Cardiac septum (tissue), 1 donor: Measurements from ENCODE around the gene CNTNAP3. TPM values are rescaled to one million over a fixed set of nuclear protein-coding genes. Genes with fewer than 3 reads are reported as not detected.
"Not testable (repeated sequence)": the region's sequence is repeated elsewhere in the genome, so short reads cannot be mapped to it uniquely, and the experiment has no call there.

Experiments
- DNase-seq: peaks from one replicate; pipeline ENCODE4 v3.0.0-alpha.2; 2020; ENCODE audit warnings: low spot score
- intact Hi-C: fragments of 100-400 bp; cut with DNase I; formaldehyde crosslinking; loops from one replicate; pipeline ENCODE4 v1.14.0; 2022
- long read RNA-seq: library from polyadenylated mRNA; unstranded; transcript quantifications from one replicate; pipeline ENCODE4 v2.0.0, GENCODE V29; 2021
- total RNA-seq: library from RNA; stranded (reverse); fragmentation: NEBNext Ultra II Directional; extraction: Animal tissue kit (Norgen Biotek cat#: 25700); gene quantifications from one replicate; pipeline ENCODE4 v1.2.1, GENCODE V29; 2021
- donor health status: DM: no; HTN: no; CAD: no.

The CNTNAP3 gene
- total RNA-seq: 2.7 TPM
- long read RNA-seq, partial matches to known transcripts: 1 of 2 reads
- long read RNA-seq, other reads (novel, unspliced or antisense): 1 of 2 reads

DNA sequence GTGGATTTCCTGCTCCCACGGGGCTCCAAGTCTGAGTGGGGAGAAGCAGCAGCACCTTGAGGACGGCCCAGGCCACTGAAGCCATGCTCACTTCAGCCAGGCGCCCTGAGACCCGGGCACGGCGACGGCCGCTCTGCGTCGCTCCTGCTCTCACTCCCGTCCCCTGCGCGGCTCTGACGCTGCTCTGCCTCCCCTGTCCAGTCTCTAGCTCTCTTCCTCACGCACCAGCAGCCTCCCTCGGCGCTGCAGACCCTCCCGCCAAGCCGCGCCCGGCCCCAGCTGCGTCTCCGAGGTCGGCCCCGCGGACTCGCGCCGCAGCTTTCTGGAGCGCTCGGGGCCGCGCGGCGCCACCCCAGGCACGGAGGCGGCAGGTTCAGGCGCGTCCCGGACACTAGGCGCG lies at the start of gene CNTNAP3:
TSS of gene CNTNAP3 (minus strand) at position 188 of the 400 bp plus-strand sequence. CDS start at position 85, 103 bp downstream.
- DNase-seq, intact Hi-C loops: not testable (repeated sequence)

GRCh38 chr9:39279995-39280394 lies 8.0 kb downstream of the CNTNAP3 start:
- intact Hi-C loops, DNase-seq: not testable (repeated sequence)

DNA sequence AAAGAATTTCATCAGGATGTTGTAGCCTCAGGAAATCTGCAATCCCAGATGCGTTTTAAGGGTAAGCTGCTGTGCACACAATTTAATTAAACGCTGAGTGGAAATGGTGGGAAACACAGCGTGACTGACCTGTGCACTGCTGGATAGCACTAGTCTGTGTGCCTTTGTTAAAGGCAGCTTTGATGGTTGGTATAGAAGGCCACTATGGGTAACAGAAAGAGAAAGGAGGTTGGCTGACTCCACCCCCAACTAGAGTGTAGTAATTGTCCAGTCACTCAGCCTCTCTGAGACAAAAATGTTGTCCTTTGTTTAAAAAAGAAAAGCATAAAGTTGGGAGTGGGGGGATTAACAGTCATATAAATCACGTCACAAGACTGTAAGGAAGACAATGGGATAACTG lies 45.5 kb downstream of the CNTNAP3 start:
- intact Hi-C loops, DNase-seq: not testable (repeated sequence)

GRCh38 chr9:39232130-39232991 lies 55.6 kb downstream of the CNTNAP3 start:
- DNase-seq, intact Hi-C loops: not testable (repeated sequence)

- intact Hi-C loops, DNase-seq: not testable (repeated sequence)
Observed at GRCh38 chr9:39215976-39216375, 72.0 kb downstream of the CNTNAP3 start.

DNA sequence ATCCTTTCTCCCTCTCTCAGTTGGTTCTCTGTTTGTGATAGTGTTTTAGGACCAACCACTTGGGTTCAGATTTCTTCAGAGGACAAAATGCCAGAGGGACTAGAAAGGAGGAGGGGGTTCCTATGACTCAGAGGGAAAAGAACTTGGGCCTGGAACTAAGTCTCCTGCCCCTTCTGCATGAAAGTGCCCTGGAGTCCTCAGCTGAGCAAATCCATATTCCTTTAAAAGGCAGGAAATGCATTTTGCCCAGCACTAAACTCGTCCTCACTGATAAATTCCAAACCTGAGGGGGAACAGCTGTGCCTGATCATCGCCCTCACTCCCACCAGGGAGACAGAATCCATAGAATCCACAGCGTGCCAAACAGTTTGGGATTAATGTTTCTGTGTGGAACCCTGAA lies 78.2 kb downstream of the CNTNAP3 start:
- intact Hi-C loops, DNase-seq: not testable (repeated sequence)

DNA sequence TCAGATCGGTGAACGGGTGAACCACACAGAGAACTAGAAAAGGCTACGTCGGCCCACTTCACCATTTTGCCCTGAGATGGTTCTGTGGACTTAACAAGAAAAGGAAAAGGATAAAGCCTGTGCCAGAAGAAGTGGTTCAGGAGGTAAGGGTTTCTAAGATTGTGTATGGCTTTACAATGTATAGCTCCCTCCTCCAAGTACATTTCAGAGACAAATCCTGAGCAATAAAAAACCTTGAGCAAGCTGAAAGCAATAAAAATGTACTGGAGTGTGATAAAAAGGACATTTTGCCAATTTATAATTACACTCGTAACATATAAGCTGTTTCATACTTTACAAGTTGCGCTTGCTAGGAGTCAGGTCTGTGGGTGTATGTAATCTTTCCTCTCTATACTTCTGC lies 81.3 kb downstream of the CNTNAP3 start:
- intact Hi-C loops, DNase-seq: not testable (repeated sequence)

DNA sequence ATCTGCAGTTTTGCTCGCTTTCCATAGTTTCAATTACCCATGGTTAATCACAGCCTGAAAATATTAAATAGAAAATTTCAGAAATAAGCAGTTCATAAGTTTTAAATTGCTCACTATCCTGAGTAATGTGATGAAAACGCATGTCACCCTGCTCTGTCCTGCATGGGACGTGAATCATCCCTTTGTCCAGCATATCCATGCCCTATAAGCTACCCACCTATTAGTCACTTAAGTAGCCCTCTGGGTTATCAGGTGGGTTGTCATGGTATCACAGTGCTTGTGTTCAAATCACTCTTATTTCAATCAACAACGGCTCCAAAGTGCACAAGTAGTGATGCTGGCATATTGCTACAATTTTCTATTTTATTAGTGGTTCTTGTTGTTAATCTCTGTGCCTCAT lies 82.1 kb downstream of the CNTNAP3 start:
- DNase-seq, intact Hi-C loops: not testable (repeated sequence)

DNA sequence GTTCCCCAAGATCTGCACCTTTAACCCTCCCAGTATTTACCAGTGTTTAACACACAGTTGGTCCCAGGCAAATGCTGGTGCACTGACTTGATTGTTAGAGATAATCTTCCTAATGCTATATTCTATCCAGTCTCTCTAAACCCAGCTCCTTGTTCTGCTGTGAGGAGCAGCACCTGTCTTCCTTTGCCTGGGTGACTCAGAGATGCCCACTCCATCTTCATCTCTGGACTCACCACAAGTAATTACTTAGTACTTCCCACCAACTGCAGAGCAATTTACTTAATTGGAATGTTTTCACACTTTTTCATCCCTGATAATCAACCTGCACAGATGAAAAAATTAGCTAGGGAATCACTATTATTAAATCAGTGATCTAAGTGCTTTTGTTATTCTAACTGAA lies 87.6 kb downstream of the CNTNAP3 start:
- DNase-seq, intact Hi-C loops: not testable (repeated sequence)

GRCh38 chr9:39198000-39198709 lies 89.8 kb downstream of the CNTNAP3 start:
- DNase-seq, intact Hi-C loops: not testable (repeated sequence)

DNA sequence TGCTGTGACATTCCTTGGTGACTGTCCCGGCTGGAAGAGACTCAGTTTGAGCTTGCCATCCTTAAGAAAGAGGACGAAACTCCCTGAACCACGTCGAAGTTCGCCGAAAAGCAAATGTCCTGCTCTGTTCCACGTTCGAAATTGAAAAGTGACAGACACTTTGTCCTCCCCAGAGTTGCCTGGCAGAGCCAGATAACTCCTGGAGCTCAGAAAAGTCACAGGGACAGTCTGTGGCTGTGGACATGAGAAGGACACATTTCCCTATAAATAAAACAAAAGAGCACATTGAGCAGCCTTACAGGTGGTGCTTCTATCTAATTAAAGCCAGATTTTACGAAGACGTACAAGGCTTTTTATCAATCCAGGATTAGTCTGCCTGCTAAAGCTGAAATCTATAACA lies 116.6 kb downstream of the CNTNAP3 start:
- DNase-seq, intact Hi-C loops: not testable (repeated sequence)

DNA sequence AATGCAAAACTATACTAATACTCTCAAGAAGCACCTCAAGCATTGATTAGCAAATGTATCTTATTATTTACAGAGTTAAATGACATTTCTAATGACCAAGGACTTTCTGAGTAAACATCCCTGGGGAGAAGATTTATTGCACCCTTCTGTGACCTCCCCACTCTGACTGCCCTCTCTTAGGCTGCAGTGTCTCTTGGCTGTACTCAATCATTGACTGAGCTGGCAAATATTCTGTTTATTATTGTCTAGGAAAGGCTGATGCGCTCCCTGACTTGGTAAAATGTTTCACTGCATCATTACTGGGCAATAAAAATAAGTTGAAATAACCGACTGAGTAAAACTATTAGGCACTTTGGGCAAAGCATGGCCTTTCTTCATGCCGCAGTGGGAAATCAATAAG lies 130.3 kb downstream of the CNTNAP3 start:
- intact Hi-C loops, DNase-seq: not testable (repeated sequence)

GRCh38 chr9:39132826-39133552 lies 155.0 kb downstream of the CNTNAP3 start:
- intact Hi-C loops, DNase-seq: not testable (repeated sequence)

DNA sequence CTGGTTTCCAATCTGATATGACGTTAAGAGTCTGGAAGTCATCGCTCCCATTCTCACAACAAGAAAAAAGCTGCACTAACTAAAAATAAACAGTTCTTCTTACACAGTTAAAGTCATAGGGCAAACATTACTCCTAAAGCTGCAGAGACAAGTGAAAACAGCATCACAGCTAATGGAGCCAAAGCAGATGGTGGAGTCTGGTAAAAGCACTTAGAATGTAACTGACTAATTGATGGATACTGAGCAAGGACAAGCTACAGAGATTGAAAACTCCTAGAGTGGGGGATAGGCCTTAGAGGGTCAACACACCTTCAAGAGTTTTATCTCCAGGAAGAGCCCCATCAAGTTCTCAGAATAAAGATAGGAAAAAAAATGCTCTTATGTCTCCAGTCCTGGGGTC lies 166.6 kb downstream of the CNTNAP3 start:
- DNase-seq, intact Hi-C loops: not testable (repeated sequence)

DNA sequence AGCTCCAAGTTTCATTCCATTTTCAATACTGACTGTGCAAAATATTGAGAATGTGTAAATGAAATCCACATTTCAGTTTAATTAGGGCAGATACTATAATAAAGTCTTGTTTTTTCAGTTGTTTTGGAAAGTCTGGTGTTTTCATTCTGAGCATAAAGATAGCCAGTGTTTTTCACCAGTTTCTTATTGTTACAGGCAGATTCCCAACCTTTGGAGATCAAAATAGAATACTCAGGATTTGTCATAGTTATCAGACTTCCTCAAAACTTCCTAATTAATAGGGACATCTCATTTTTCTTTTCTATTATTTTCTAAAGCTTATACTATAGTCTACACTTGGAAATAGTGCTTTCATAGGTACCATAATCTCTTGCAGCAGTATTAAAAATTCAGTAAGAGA lies 176.2 kb downstream of the CNTNAP3 start:
- DNase-seq, intact Hi-C loops: not testable (repeated sequence)

DNA sequence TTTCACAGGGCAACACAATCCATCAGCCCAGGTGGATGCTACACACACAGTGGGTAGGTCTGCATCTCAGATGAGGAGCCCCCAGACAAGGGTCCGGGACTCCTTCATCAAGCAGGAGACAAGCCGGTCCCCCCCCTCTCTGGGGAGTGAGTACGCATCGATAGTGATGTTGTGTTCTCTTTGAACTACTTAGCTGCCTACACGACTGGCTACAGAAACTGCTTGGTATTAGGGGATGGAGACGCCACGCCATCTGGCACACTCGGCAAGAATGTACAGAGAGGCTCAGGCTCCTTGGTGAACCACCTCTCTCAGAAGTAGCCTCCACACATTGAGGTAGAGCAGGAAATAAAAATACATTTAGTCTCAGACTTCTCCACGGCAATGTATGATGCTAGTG lies 179.8 kb downstream of the CNTNAP3 start:
- no peak for DNase-seq

DNA sequence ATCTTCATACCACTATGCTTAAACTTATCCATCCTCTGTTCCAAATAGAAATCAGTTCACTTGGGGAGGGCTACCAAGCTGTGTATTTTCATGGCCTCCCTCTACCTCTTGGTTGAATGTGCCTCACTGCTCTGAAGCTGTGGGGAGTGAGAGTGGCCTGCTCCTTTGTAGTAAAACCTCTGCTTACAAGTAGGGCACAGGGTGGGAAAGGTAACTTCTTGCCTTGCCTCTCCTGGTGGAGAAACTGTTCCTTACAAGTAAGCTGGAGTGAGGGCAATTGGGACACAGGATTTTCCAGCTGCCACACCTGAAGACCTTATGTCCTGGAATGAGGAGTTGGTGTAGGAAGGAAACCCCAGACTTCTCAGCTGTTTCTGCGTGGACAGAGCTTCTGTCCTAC lies 190.8 kb downstream of the CNTNAP3 start:
- intact Hi-C loops, DNase-seq: not testable (repeated sequence)

More for the DNA sequence above, 179.8 kb downstream of the CNTNAP3 start:
- intact Hi-C loops: no loop called here

DNA sequence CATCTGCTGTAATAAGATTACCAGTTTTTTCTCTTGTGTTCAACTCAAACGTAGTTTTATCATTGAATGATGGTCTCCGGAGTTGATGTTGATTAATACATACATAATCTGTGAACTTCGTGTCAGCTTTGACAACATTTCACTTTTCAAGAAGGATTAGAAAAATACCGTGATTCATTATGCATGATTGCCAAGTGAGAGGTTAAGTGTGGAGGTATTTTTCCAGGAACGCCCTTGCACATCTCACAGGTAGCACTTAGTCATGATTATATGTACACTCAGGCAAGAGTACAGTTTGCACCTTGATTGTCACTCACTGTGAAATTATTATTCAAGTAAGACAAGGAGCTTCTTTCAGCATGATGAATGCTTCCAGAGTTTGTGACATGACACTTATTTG lies 202.7 kb downstream of the CNTNAP3 start:
- intact Hi-C loops, DNase-seq: not testable (repeated sequence)

DNA sequence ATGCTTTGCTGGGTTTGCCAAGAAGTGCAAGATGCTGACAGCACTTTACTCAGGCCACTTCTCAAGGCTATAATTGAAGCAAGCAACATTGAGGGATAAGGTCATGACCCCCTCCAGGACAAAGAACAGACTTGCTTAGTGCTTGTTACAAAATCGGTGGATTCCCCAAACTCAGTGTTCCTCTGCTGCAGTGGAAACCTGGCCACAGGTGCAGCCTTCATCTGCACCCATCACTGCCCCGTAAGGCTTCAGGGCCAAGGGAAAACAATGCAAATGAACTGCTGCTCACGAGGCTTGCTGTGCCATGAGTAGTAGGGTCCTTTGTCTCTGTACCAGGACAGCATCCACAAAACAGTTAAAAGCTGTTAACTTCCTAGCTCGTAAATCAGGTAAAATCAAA lies 205.4 kb downstream of the CNTNAP3 start:
- DNase-seq, intact Hi-C loops: not testable (repeated sequence)

DNA sequence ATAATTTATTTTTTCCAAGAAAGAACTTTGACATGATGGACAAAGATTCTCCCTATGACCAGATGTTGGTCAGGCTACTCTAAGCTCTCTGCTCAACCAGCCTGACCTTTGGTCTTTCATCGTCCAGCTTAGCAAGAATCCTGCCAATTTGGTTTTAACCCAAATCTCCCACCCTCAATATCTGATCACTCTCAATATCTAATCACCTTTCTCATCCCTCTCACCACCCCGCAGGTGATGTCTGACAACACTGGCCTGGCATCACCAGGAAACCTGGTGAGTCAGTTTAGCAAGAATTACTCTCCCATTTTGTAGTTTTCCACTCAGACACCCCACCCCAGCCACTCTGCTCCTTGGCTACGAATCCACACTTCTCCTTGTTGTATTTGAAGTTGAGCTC lies 207.9 kb downstream of the CNTNAP3 start:
- intact Hi-C loops, DNase-seq: not testable (repeated sequence)
